ENCODE results near the gene CPSF4L. TPM values are rescaled to one million over a fixed set of nuclear protein-coding genes. Genes with fewer than 3 reads are reported as not detected.
"Not testable (repeated sequence)": the region's sequence is repeated elsewhere in the genome, so short reads cannot be mapped to it uniquely, and the experiment has no call there.

Gene CPSF4L
- not detected for total RNA-seq

GRCh38 chr17:73261617-73261951 lies at the start of gene CPSF4L:
Gene CPSF4L, minus strand, starts transcription at chr17:73261880. Its CDS starts 62 bp downstream, at chr17:73261818.
- ChIA-PET CTCF (interaction anchor here (1.0 kb wide), 1 partner anchor 109 kb away, joined by 5 read pairs; no protein-coding TSS in a partner anchor), POLR2A (no interaction called here)
- H3K4me1 Mint-ChIP-seq (ENCODE audit: low read depth): no peaks in the 10 kb centered on the region

GRCh38 chr17:73311428-73311780 lies 49.7 kb upstream of the CPSF4L start:
- H3K27me3 Mint-ChIP-seq: no peaks in the 10 kb centered on the region
- intact Hi-C loops (cut with micrococcal nuclease): loop anchor here (1.0 to 5.0 kb wide), 5 partner anchors 29 to 119 kb away; partner anchors contain the start of gene COG1
- H3K4me1 Mint-ChIP-seq (ENCODE audit: low read depth): peaks cover 14% of the 10 kb centered on the region
- POLR2A ChIA-PET: interaction anchor here (0.5 to 1.5 kb wide), 4 partner anchors 8 to 584 kb away, joined by 3 to 5 read pairs (median 4); partner anchors contain the start of gene COG1
- no peak overlapping the region for H3K27ac Mint-ChIP-seq
- no peaks in the 10 kb centered on the region for H3K36me3 Mint-ChIP-seq
- CTCF ChIA-PET: interaction anchor here (1.0 to 4.3 kb wide), 7 partner anchors 10 to 585 kb away, joined by 3 to 38 read pairs (median 8); partner anchors contain the start of gene COG1
- DNase-seq: no peak
- no peaks in the 10 kb centered on the region for H3K9me3 Mint-ChIP-seq
- peak overlapping the region; percentile 81 for H3K4me3 Mint-ChIP-seq

More at GRCh38 chr17:73261617-73261951, at the start of gene CPSF4L:
- intact Hi-C loops (cut with micrococcal nuclease): no loop called here
- no peaks in the 10 kb centered on the region for H3K36me3 Mint-ChIP-seq
- no peak within 1 kb of the TSS for H3K27ac Mint-ChIP-seq
- no peaks in the 10 kb centered on the region for H3K27me3 Mint-ChIP-seq
- no peak for DNase-seq
- no peak within 1 kb of the TSS for H3K4me3 Mint-ChIP-seq
- no peaks in the 10 kb centered on the region for H3K9me3 Mint-ChIP-seq

- Mint-ChIP-seq H3K36me3 (no peaks in the 10 kb centered on the region), H3K4me1 (ENCODE audit: low read depth) (peaks cover 14% of the 10 kb centered on the region), H3K27ac (no peak overlapping the region), H3K4me3 (peak overlapping the region; percentile 81), H3K27me3 (no peaks in the 10 kb centered on the region), H3K9me3 (no peaks in the 10 kb centered on the region)
- DNase-seq: no peak
- ChIA-PET POLR2A (interaction anchor here (1.2 to 1.5 kb wide), 2 partner anchors 117 to 583 kb away, joined by 3 to 5 read pairs; partner anchors contain the start of gene COG1), CTCF (interaction anchor here (0.6 to 4.3 kb wide), 11 partner anchors 11 to 591 kb away, joined by 3 to 38 read pairs (median 4); partner anchors contain the start of gene COG1)
- intact Hi-C loops (cut with micrococcal nuclease): loop anchor here (1.0 to 5.0 kb wide), 5 partner anchors 31 to 583 kb away; partner anchors contain the start of gene COG1
These were observed 48.3 kb upstream of the CPSF4L start for GRCh38 chr17:73309727-73310596.

GRCh38 chr17:73308959-73309358 lies 47.3 kb upstream of the CPSF4L start:
- CTCF ChIA-PET: interaction anchor here (4.3 kb wide), 1 partner anchor 62 kb away, joined by 38 read pairs; no protein-coding TSS in a partner anchor
- H3K36me3 Mint-ChIP-seq; H3K27ac Mint-ChIP-seq; DNase-seq; H3K27me3 Mint-ChIP-seq; POLR2A ChIA-PET; intact Hi-C loops (cut with micrococcal nuclease); H3K4me3 Mint-ChIP-seq; H3K9me3 Mint-ChIP-seq: not testable (repeated sequence)
- H3K4me1 Mint-ChIP-seq (ENCODE audit: low read depth): peaks cover 14% of the 10 kb centered on the region

- ChIA-PET POLR2A (no interaction called here), CTCF (interaction anchor here (0.7 to 4.3 kb wide), 2 partner anchors 62 kb away, joined by 3 to 38 read pairs; no protein-coding TSS in a partner anchor)
- H3K4me1 Mint-ChIP-seq (ENCODE audit: low read depth): peaks cover 11% of the 10 kb centered on the region
- intact Hi-C loops (cut with micrococcal nuclease): no loop called here
- DNase-seq: no peak
- H3K9me3 Mint-ChIP-seq: no peaks in the 10 kb centered on the region
- no peak overlapping the region for H3K4me3 Mint-ChIP-seq
- H3K36me3 Mint-ChIP-seq: no peaks in the 10 kb centered on the region
- H3K27me3 Mint-ChIP-seq: peaks cover 2% of the 10 kb centered on the region
- H3K27ac Mint-ChIP-seq: no peak overlapping the region
These were observed 46.5 kb upstream of the CPSF4L start for GRCh38 chr17:73308017-73308823.

- Mint-ChIP-seq H3K4me1 (ENCODE audit: low read depth) (peaks cover 11% of the 10 kb centered on the region), H3K9me3 (no peaks in the 10 kb centered on the region), H3K4me3 (no peak overlapping the region), H3K27me3 (peaks cover 2% of the 10 kb centered on the region), H3K36me3 (no peaks in the 10 kb centered on the region), H3K27ac (no peak overlapping the region)
- no peak for DNase-seq
- intact Hi-C loops (cut with micrococcal nuclease): no loop called here
- CTCF ChIA-PET: interaction anchor here (1.2 kb wide), 1 partner anchor 63 kb away, joined by 4 read pairs; no protein-coding TSS in a partner anchor
- POLR2A ChIA-PET: no interaction called here
These were observed 45.5 kb upstream of the CPSF4L start for GRCh38 chr17:73307130-73307529.

GRCh38 chr17:73305845-73306836 lies 44.5 kb upstream of the CPSF4L start:
- intact Hi-C loops (cut with micrococcal nuclease): no loop called here
- DNase-seq: no peak
- Mint-ChIP-seq H3K4me1 (ENCODE audit: low read depth) (peaks cover 11% of the 10 kb centered on the region), H3K9me3 (no peaks in the 10 kb centered on the region), H3K36me3 (no peaks in the 10 kb centered on the region), H3K27me3 (peaks cover 2% of the 10 kb centered on the region), H3K27ac (no peak overlapping the region), H3K4me3 (no peak overlapping the region)
- POLR2A ChIA-PET: interaction anchor here (0.6 kb wide), 1 partner anchor 115 kb away, joined by 6 read pairs; no protein-coding TSS in a partner anchor
- CTCF ChIA-PET: interaction anchor here (1.2 kb wide), 1 partner anchor 64 kb away, joined by 4 read pairs; no protein-coding TSS in a partner anchor

GRCh38 chr17:73304971-73305812 lies 43.5 kb upstream of the CPSF4L start:
- POLR2A ChIA-PET: no interaction called here
- no peak overlapping the region for H3K27ac Mint-ChIP-seq
- intact Hi-C loops (cut with micrococcal nuclease): no loop called here

GRCh38 chr17:73304438-73304837 lies 42.8 kb upstream of the CPSF4L start:
- Mint-ChIP-seq H3K9me3 (no peaks in the 10 kb centered on the region), H3K27ac (no peak overlapping the region), H3K27me3 (peaks cover 2% of the 10 kb centered on the region), H3K4me3 (no peak overlapping the region), H3K4me1 (ENCODE audit: low read depth) (peaks cover 2% of the 10 kb centered on the region), H3K36me3 (no peaks in the 10 kb centered on the region)
- DNase-seq: no peak
- CTCF ChIA-PET: no interaction called here
- POLR2A ChIA-PET: no interaction called here
- intact Hi-C loops (cut with micrococcal nuclease): no loop called here

More at GRCh38 chr17:73304971-73305812, 43.5 kb upstream of the CPSF4L start:
- Mint-ChIP-seq H3K27me3 (peaks cover 2% of the 10 kb centered on the region), H3K4me1 (ENCODE audit: low read depth) (peaks cover 7% of the 10 kb centered on the region), H3K4me3 (no peak overlapping the region), H3K36me3 (no peaks in the 10 kb centered on the region), H3K9me3 (no peaks in the 10 kb centered on the region)
- CTCF ChIA-PET: no interaction called here
- DNase-seq: no peak

- no peak for DNase-seq
- Mint-ChIP-seq H3K36me3 (no peaks in the 10 kb centered on the region), H3K27ac (no peak overlapping the region), H3K4me3 (no peak overlapping the region), H3K9me3 (no peaks in the 10 kb centered on the region), H3K4me1 (ENCODE audit: low read depth) (no peaks in the 10 kb centered on the region), H3K27me3 (peaks cover 2% of the 10 kb centered on the region)
- CTCF ChIA-PET: interaction anchor here (1.1 kb wide), 2 partner anchors 47 to 68 kb away, joined by 4 to 5 read pairs; no protein-coding TSS in a partner anchor
- POLR2A ChIA-PET: no interaction called here
- intact Hi-C loops (cut with micrococcal nuclease): no loop called here
These were observed 40.5 kb upstream of the CPSF4L start for GRCh38 chr17:73302189-73302588.
